Mesenteric fat pad (tissue), 1 donor: ENCODE measurements around the gene USHBP1. TPM values are rescaled to one million over a fixed set of nuclear protein-coding genes. Genes with fewer than 3 reads are reported as not detected.
"Not testable (repeated sequence)": the region's sequence is repeated elsewhere in the genome, so short reads cannot be mapped to it uniquely, and the experiment has no call there.

ENCODE experiments used
- DNase-seq: peaks from one replicate; pipeline ENCODE4 v3.0.0-alpha.2; 2020; ENCODE audit warnings: low spot score
- total RNA-seq: library from RNA; stranded (reverse); fragmentation: NEBNext Ultra II Directional; extraction: Animal tissue kit (Norgen Biotek cat#: 25700); gene quantifications from one replicate; pipeline ENCODE4 v1.2.1, GENCODE V29; 2021
- donor health status: DM: yes; HTN: yes; CAD: no.

USHBP1 gene
- total RNA-seq, 1 donor from 2014 or later = 11.3 TPM

DNA sequence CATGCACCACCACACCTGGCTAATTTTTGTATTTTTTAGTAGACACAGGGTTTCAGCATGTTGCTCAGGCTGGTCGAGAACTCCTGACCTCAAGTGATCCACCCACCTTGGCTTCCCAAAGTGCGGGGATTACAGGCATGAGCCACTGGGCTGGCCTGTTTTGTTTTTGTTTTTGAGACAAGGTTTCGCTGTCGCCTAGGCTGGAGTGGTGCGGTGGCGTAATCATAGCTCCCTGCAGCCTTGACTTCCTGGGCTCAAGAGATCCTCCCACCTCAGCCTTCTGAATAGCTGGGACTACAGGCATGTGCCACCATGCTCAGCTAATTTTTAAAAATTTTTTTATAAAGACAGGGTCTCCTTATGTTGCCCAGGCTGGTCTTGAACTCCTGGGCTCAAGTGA is 31.0 kb upstream of the USHBP1 start:
- DNase-seq = not testable (repeated sequence)

DNA sequence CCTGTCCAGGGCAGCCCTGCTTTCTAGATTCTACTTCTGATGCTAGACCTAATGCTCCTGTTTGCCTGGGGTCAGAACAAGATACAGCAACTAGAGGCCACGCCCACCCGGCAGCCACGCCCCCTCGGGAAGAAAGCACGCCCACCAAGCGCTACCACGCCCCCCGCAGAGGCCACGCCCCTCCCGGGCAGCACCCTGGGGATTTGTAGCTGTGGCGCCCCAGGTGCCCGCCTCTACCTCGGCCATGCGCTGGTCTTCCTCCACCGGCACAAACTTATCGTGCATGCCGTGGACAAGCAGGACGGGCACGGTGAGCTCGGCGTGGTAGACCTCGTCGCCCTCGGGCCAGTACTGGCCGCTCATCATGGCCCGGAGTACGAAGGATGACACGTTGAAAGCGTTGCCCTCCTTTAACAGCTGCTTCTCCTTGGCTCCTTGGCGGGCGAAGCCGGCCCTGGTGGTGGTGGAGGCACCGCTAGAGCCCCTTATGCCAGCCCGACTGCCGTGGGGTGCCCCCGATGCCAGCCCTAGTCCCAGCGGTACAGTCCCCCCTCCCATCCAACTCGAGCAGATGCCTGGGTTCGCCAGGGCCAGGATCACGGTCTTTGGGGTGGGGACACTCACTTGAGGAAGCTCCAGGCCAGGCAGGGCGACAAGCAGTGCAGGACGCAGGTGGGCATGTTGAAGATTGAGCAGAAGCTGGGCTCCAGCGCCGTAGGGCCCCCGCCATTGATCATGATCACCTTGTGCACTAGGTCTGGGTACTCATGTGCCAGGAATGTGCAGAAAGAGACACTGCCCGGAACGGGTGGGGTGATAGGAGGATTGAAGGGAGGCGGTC is 29.7 kb upstream of the USHBP1 start:
- DNase-seq = no peak

- no peak for DNase-seq
Measured at GRCh38 chr19:17293605-17294004, 29.1 kb upstream of the USHBP1 start.

DNA sequence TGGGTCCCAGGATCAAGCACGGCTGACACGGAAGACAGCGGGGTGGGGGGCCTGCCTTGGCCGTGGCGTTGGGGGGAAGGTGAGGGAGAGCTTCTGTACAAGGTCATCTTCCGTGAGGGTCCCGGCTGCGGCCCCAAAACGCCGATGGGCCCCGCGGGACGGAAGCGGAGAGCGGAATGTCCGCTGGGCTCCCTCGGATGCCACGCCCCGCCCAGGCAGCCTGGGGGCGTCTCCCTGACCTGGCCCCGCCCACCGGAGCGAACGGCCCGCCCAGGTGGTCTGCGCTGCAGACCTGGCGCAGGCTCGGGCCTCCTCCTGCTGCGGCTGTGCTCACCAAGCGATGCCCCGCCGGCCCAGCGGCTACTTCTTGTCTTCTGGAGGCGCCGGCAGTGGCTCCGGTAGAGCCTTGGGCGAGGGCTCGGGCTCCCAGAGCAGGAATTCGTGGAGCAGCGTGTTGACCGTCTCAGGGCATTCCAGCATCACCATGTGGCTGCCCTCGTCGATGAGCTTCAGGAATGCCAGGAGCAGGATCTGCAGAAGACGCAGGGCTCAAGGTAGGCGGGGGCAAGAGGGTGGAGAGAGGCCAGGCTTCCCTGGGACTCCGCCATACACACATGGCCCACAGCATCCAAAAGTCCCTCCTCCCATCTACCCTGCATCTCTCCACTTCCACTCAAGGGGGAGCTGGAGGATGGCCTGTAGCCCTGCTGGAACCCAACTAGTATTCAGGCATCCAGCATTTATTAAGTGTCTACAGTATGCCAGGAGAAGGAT is 27.9 kb upstream of the USHBP1 start:
- no peak for DNase-seq

GRCh38 chr19:17289489-17289888 is 24.9 kb upstream of the USHBP1 start:
- DNase-seq = no peak

- no peak for DNase-seq
Measured at GRCh38 chr19:17286752-17287151, 22.2 kb upstream of the USHBP1 start.

DNA sequence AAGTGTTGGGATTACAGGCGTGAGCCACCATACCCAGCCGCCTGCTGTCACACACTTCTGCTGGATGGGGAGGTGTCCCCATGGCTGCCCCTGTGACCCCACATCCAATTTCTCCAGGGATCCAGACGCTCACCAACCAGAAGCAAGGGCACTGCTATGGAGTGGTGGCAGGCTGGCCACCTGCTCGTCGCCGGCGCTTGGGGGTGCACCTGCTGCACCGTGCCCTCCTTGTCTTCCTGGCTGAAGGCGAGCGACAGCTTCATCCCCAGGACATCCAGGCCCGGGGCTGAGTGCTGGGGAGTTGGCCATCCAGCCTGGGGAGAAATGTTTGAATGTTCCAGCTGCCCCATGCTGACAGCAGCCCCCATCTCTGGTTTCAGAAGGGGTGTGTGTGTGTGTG is 21.7 kb upstream of the USHBP1 start:
- DNase-seq = no peak

DNA sequence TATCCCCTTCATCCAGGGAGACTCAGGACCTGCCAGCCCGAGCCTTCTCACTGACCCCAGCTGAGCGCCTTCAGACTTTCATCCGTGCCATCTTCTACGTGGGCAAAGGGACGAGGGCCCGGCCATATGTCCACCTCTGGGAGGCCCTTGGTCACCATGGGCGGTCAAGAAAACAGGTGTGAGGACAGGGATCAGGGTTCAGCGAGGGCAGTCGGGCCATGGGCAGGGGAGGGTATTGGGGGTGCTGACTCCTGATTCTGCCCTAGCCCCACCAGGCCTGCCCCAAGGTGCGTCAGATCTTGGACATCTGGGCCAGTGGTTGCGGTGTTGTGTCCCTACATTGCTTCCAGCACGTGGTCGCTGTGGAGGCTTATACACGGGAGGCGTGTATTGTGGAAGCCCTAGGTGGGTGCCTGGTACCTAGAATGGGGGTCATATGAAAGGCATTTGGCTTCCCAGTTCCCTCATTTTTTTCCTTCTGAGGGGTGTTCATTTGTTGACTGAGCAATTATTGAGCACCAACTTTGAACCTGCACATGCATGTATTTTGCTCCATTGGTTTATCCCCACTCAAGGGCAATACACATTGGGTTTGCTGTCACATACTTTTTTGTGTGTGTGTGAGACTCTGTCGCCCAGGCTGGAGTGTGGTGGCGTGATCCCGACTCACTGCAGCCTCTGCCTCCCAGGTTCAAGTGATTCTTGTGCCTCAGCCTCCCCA is 21.0 kb upstream of the USHBP1 start:
- no peak for DNase-seq

DNA sequence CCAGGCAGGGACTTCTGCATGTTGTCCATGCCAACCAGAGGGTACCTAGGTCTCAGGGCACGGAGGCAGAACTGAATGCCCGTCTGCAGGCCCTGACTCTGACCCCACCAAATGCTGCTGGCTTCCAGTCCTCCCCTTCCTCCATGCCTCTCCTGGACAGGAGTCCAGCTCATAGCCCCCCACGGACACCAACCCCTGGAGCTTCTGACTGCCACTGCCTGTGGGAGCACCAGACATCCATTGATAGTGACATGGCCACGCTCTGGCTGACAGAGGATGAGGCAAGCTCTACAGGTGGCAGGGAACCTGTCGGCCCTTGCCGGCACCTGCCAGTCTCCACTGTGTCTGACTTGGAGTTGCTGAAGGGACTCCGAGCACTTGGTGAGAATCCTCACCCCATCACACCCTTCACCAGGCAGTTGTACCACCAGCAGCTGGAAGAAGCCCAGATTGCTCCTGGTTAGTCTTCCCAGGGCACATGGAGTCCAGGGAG is 19.0 kb upstream of the USHBP1 start:
- DNase-seq = no peak

GRCh38 chr19:17282488-17283125 is 18.1 kb upstream of the USHBP1 start:
- DNase-seq = peak; percentile 94

- DNase-seq = no peak
Measured at GRCh38 chr19:17281391-17282304, 17.1 kb upstream of the USHBP1 start, which contains the start of gene ANKLE1. ANKLE1 (plus strand) TSS chr19:17281901; CDS start chr19:17281921, 20 bp downstream.

DNA sequence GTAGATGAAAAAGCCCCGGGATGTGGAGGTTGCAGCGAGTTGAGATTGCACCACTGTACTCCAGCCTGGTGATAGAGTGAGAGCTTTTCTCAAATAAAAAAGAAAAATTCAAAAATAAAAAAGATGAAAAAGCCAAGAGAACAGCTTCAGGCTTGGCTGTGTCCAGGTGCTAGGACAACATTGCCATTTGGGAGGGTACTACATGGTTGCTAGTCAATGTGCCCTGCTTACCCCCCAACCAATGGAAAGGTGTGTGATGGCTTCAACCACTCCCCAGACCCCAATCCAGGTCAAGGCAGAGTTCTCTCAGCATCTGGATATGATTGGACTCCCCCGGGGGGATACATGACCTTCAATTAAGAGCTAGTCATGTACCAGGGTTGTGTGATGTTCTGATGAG is 14.9 kb upstream of the USHBP1 start:
- no peak for DNase-seq

DNA sequence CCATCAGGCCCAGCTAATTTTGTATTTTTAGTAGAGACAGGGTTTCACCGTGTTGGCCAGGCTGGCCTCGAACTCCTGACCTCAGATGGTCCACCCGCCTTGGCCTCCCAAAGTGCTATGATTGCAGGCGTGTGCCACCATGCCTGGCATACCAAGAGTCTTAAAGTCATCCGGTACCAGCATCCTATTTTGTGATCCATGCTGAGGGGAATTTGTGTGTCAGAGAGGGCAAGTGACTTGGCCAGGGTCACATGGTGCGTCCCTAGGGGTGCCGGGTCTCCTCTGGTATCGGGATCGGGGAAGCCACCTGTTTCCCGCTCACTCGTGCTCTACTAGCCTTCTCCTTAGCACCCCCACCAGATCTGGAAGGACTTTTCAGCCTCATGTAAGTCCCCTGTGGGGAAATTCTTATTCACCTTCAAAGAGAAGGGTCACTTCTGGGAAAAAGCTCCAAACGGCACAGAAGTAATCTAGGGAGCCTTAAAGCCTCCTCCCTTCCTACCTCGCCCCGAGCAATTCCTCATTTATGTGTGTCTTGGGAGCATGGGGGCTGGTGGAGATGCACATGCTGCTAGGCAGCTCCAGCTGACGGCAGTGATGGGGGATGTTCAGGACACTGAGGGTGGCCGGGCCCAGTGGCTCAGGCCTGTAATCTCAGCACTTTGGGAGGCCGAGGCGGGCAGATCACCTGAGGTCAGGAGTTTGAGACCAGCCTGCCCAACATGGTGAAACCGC is 11.1 kb upstream of the USHBP1 start:
- no peak for DNase-seq

GRCh38 chr19:17274892-17275291 is 10.3 kb upstream of the USHBP1 start:
- DNase-seq = not testable (repeated sequence)

DNA sequence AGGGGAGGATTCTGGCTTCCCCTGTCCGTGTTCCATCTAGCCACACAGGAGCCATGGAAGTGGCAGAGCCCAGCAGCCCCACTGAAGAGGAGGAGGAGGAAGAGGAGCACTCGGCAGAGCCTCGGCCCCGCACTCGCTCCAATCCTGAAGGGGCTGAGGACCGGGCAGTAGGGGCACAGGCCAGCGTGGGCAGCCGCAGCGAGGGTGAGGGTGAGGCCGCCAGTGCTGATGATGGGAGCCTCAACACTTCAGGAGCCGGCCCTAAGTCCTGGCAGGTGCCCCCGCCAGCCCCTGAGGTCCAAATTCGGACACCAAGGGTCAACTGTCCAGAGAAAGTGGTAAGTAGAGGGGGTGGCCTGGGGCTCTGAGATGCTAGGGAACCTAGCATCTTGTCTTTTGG is 4.2 kb upstream of the USHBP1 start:
- no peak for DNase-seq

GRCh38 chr19:17266975-17267788 is 2.6 kb upstream of the USHBP1 start, which contains the start of gene BABAM1:
BABAM1 (plus strand) TSS chr19:17267443; CDS start chr19:17268807, 1,364 bp downstream.
- DNase-seq = peak; percentile 94

DNA sequence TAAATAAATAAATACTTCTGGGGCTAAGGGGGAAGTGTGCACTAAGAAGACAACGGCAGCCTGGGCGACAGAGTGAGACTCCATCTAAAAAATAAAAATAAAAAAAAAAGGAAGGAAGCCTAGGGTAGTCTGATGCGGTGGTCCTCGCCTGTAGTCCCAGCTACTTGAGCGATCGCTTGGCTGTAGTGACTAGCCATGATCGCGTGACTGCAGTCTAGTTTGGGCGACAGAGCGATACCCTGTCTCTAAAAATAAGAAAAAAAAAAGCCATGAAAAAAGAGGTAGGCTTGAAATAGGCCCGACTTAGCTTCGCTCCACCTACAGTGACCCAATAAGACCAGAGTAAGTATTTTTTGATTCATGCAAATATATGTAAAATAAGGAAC is 2.0 kb upstream of the USHBP1 start:
- no peak for DNase-seq

DNA sequence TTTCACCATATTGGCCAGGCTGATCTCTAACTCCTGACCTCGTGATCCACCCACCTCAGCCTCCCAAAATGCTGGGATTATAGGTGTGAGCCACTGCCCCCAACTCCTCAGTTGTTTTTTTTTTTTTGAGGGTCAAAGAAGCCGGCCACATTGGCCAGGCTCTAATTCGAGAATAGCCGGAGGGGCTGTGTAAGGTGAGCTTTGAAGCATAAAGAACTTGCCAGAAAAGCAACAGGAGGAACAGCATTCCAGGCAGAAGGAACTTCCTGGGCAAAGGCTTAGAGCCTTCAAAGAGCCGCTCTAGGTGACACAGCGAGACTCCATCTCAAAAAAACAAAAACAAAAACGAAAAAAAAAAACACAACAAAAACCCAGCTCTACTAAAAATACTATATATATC is 1.5 kb upstream of the USHBP1 start:
- DNase-seq = no peak
